Brain pericyte (primary cell): ENCODE results near the gene ERCC8.

Experiments used
- DNase-seq: peaks from one replicate; pipeline ENCODE4 v3.0.0-alpha.2; 2012; ENCODE audit warnings: low read depth, low spot score

ERCC8 gene

DNA sequence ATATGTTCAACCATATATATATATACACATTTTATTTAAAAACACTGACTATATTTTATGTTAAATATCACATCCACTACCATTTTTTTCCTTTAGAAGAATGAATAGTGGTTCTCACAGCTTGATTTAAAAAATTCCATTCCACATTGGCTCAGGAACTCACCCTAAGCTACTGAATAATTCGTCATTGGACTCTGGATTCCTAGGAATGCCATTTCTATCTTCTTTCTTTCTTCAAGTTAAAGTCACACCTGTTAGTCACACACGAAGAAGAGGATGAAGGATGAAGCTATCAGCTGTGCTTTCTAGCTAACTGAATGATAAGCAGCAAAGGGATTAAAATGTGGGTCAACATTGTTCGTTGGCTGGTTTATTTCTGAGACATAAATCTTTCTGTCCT, 108.7 kb downstream of the ERCC8 start:
- no peak for DNase-seq

GRCh38 chr5:60835554-60835953, 109.3 kb downstream of the ERCC8 start:
- no peak for DNase-seq

- no peak for DNase-seq
Observed at GRCh38 chr5:60833520-60833919, 111.3 kb downstream of the ERCC8 start.

DNA sequence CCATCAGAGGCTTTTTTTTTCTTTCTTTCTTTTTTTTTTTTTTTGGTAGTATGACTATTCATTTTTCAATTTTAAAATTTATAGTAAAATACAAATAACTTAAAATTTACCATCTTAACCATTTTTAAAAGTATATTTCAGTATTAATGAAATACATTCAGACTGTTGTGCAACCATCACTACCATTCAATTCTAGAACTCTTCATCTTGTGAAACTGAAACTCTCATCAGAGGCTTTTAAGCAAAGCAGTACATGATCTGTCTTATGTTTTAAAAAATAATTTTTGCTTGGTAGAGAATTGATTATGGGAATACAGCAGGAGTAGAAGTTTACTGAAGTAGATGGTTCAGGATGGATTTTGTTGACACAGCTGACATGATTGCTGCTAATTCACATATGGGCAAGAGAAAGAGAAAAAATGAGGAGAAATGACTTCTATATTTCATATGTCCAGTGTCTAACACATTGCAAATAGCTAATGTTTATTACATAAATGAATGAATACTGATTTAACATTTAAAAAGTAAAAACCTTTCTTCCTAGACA, 114.2 kb downstream of the ERCC8 start:
- DNase-seq, result no peak

DNA sequence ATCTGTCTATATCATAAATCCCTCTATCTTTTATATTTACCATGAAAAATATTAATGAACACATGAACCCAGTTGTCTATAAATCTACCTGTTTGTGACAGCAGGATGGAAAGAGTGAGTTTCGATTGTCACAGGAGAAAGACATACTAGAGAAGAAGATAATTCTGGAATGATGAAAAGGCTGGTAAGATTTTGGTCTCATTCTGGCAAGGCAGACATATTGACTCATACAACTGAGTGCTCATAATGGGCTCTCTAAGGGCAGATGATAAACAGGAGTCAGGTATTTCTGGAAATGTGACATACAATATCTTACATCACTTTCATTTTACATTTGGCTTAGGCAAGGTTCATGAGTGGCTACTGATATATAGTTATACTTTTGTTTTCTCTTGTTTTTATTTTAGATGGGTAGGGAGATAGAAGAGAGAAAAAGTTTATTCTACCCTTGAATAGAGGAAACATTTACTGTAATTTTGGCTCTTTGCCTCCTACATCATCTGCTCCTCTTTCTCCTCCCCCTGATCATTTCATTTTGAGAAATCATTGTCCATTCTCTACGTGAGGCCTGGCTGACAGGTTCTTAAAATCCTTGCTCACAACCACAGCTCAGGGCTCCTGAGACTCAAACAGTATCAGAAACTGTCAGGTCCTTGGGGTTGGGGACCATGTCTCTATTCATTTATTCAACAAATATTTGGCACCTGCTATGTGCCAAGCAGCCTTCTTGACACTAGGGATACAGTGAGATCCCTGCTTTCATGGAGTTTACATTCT, 115.2 kb downstream of the ERCC8 start:
- DNase-seq, result no peak

- DNase-seq, result no peak
Observed at GRCh38 chr5:60827201-60827600, 117.7 kb downstream of the ERCC8 start.

GRCh38 chr5:60826653-60827052, 118.2 kb downstream of the ERCC8 start:
- DNase-seq, result no peak
